Epithelial cell of umbilical artery (primary cell): ENCODE data around the gene ZNF532. TPM values are rescaled to one million over a fixed set of nuclear protein-coding genes. Genes with fewer than 3 reads are reported as not detected.

Experiments
- total RNA-seq: library from RNA; depleted of rRNA; stranded (reverse); fragments of >200 nt; gene quantifications from 2 replicates; pipeline ENCODE4 v1.2.3, GENCODE V29; 2014

ZNF532 gene, protein sequence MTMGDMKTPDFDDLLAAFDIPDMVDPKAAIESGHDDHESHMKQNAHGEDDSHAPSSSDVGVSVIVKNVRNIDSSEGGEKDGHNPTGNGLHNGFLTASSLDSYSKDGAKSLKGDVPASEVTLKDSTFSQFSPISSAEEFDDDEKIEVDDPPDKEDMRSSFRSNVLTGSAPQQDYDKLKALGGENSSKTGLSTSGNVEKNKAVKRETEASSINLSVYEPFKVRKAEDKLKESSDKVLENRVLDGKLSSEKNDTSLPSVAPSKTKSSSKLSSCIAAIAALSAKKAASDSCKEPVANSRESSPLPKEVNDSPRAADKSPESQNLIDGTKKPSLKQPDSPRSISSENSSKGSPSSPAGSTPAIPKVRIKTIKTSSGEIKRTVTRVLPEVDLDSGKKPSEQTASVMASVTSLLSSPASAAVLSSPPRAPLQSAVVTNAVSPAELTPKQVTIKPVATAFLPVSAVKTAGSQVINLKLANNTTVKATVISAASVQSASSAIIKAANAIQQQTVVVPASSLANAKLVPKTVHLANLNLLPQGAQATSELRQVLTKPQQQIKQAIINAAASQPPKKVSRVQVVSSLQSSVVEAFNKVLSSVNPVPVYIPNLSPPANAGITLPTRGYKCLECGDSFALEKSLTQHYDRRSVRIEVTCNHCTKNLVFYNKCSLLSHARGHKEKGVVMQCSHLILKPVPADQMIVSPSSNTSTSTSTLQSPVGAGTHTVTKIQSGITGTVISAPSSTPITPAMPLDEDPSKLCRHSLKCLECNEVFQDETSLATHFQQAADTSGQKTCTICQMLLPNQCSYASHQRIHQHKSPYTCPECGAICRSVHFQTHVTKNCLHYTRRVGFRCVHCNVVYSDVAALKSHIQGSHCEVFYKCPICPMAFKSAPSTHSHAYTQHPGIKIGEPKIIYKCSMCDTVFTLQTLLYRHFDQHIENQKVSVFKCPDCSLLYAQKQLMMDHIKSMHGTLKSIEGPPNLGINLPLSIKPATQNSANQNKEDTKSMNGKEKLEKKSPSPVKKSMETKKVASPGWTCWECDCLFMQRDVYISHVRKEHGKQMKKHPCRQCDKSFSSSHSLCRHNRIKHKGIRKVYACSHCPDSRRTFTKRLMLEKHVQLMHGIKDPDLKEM (N-terminal part only)
- total RNA-seq = 35.1 and 40.6 TPM in 2 replicates

DNA sequence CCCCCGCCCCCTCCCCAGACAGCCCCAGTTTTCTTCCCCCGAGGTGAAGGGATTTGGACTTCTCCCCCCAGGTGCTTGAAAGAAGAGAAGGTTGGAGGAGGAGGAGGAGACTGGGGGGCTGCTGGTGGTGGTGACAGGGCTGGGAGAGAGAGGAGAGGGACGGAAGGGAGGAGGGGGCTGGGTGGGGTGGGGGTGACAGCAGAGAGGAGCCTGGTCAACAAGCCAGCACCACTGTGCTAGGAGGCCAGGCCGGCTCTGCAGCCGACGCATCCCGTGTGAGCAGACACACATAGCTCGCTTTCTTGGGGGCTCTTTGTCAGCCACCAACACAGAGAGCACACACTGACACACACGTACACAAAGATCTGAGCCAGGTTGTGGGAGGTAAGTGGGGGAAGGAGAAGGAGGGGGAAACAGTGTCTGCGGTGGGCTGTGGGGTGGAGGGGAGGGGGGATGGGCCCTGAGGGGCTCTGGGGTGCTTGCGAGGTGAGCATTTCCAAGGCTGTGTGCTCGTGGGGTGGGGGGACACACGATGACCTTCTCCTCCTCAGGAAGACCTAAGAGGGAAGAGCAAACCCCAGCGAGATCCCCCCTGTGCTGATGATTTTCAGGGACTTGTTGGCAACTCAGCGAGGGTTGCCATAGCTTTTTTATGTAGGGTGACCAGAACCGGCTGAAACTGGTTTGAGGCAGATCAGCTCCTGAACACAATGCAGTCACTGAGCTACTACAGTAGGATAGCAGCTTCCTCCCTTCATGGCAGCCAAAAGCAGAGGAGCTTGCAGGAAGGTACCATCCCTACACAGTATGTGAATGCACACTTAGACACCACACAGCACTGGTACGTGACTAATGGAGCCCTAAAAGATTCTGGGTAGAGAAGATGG is at the start of gene ZNF532:
Gene ZNF532, plus strand, starts transcription at position 732 of the 887 bp plus-strand sequence. CDS start 53,411 bp downstream, outside the sequence.

Other genes with a start within 250 kb of the ZNF532 start
- gene ALPK2, start 235.8 kb upstream of the ZNF532 start, total RNA-seq = under 0.01 TPM in 2 replicates
- 6.2 and 10.9 TPM in 2 replicates for gene MALT1, start 193.4 kb upstream of the ZNF532 start, total RNA-seq